ENCODE measurements around the gene LINC00237. TPM values are rescaled to one million over a fixed set of nuclear protein-coding genes. Genes with fewer than 3 reads are reported as not detected.

Gene LINC00237
- total RNA-seq, 1 experiment from 2014 or later: 0.90 TPM

DNA sequence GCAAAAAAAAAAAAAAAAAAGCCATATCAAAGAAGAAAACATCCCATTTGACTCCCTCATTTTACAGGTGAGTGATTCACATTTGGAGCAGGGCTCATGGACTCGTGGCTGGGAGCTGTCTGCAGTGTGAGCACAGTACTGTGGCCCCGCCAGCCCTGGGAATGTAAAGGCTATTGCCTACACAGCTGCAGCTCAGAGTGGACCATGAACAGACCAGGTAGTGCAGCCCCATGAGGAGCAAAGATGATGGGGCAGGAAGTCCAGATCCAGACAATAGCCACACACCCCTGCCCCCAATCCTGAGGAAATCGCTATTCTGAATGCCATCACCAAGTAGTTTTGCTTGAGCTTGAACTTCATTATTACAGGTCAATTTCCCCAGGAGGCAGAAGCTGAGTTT, 55.4 kb downstream of the LINC00237 start:
- Histone ChIP-seq H3K9me3 (ENCODE audit: control insufficient read depth, low read depth, low read length) (no peaks in the 10 kb centered on the region), H2BK120ac (ENCODE audit: low read depth, low read length, poor library complexity, severe bottlenecking) (no peak overlapping the region), H2BK12ac (ENCODE audit: insufficient read length, low read depth, low read length) (no peak overlapping the region), H4K5ac (ENCODE audit: insufficient read length, low read depth, low read length) (no peak overlapping the region), H2AK5ac (ENCODE audit: insufficient read length, low read length) (no peak overlapping the region), H3T11ph (ENCODE audit: low read length) (no peak overlapping the region), H3K23me2 (ENCODE audit: insufficient read length, low read depth, low read length, poor library complexity, severe bottlenecking) (peaks cover 2% of the 10 kb centered on the region), H3K79me2 (ENCODE audit: insufficient read depth, low read length) (no peaks in the 10 kb centered on the region), H4K91ac (ENCODE audit: insufficient read length, low read depth, low read length) (no peak overlapping the region), H3K79me1 (ENCODE audit: insufficient read depth, low read depth, low read length, poor library complexity, severe bottlenecking) (no peaks in the 10 kb centered on the region), H4K8ac (replicated peaks; ENCODE audit: insufficient read length, low read depth, low read length) (no peak overlapping the region), H3K18ac (ENCODE audit: insufficient read length, low read depth, low read length) (no peak overlapping the region), H3K4me1 (ENCODE audit: insufficient read depth, low read length) (peaks cover 5% of the 10 kb centered on the region), H4K20me1 (ENCODE audit: control insufficient read depth, insufficient read depth, insufficient read length) (no peaks in the 10 kb centered on the region), H3K23ac (ENCODE audit: insufficient read length, low read depth, low read length) (no peak overlapping the region), H3K27me3 (ENCODE audit: insufficient read depth, low read length) (no peaks in the 10 kb centered on the region), H3K9ac (ENCODE audit: extremely low read depth, insufficient read length, low read length) (no peak overlapping the region), H2BK15ac (ENCODE audit: low read depth, low read length) (no peak overlapping the region), H3K56ac (ENCODE audit: insufficient read length, low read depth, low read length) (no peak overlapping the region), H2AFZ (ENCODE audit: low read length) (no peak overlapping the region), H2BK20ac (ENCODE audit: low read depth, low read length, poor library complexity, severe bottlenecking) (no peak overlapping the region), H3K4ac (ENCODE audit: low read depth, low read length) (no peak overlapping the region), H3K4me2 (ENCODE audit: insufficient read depth, insufficient read length, low read length) (no peak overlapping the region), H2BK5ac (ENCODE audit: insufficient read length, low read length) (no peak overlapping the region), H3K27ac (ENCODE audit: insufficient read length, low read depth, low read length) (no peak overlapping the region), H3K14ac (ENCODE audit: insufficient read depth, low read length) (no peak overlapping the region)
- no CpG with 5 or more reads among the region's 3 CpGs for WGBS (ENCODE audit: extremely low coverage, insufficient read length, low lambda C conversion rate)
- Mint-ChIP-seq H3K9me3 (no peaks in the 10 kb centered on the region), H3K4me1 (peaks cover 29 to 37% of the 10 kb centered on the region in 2 experiments), H3K36me3 (ENCODE audit: insufficient read depth in 1 of 3, low read depth in 3 of 3) (no peaks in the 10 kb centered on the region), H3K4me3 (no peak overlapping the region), H3K27me3 (ENCODE audit: low read depth) (peaks cover 2% of the 10 kb centered on the region; the same call in 1 of the 2 replicates), H3K27ac (no peak overlapping the region)
- no peak for DNase-seq
- TF ChIP-seq, protein P1, sequence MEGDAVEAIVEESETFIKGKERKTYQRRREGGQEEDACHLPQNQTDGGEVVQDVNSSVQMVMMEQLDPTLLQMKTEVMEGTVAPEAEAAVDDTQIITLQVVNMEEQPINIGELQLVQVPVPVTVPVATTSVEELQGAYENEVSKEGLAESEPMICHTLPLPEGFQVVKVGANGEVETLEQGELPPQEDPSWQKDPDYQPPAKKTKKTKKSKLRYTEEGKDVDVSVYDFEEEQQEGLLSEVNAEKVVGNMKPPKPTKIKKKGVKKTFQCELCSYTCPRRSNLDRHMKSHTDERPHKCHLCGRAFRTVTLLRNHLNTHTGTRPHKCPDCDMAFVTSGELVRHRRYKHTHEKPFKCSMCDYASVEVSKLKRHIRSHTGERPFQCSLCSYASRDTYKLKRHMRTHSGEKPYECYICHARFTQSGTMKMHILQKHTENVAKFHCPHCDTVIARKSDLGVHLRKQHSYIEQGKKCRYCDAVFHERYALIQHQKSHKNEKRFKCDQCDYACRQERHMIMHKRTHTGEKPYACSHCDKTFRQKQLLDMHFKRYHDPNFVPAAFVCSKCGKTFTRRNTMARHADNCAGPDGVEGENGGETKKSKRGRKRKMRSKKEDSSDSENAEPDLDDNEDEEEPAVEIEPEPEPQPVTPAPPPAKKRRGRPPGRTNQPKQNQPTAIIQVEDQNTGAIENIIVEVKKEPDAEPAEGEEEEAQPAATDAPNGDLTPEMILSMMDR (conservative IDR thresholded peaks at IDR 0.05): no peak

All from H9 (cell line).